GM19099 (cell line): ENCODE measurements around the gene TMX2.

Experiments
- POLR2A ChIP-seq: IDR thresholded peaks from 3 replicates; pipeline ENCODE4 v1.6.1; 2011; ENCODE audit warnings: low read depth; ENCODE audit not compliant: insufficient read length; ENCODE audit errors: extremely low read depth

The TMX2 gene

DNA sequence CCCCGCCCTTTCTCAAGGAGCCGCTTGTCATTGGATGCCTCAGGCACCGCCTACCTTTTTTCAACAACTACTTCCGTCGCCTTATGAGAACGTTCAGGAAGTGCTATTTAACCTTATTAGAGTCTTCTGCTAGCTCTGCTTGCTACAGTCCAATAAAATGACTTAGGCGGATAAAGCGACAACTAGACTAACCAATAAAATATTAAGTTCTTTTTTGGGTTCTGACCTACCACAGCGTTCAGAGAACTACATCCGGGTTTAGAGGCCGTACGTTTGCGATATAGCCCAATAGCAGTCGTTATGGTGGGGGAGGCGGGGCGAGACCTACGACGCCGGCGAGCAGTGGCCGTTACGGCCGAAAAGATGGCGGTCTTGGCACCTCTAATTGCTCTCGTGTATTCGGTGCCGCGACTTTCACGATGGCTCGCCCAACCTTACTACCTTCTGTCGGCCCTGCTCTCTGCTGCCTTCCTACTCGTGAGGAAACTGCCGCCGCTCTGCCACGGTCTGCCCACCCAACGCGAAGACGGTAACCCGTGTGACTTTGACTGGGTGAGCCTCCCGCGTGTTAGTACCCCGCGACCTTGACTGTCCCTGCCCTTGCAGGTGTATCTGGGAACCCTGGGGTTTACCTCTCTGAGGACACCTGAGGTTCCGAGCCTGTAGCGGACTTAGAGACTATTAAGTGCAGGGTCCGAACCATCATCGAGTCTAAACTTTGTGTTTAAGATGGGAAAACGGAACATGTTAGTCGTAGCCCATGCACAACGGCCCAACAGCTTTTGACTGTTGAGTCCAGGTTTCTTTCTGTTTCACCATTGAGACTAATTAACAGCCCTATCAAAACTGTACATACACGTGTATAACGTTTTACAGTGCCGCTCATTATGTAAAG is at the start of gene TMX2:
TSS of gene TMX2 (plus strand) at position 338 of the 895 bp plus-strand sequence. CDS start at position 364, 26 bp downstream.
- TF ChIP-seq POLR2A = peak; percentile 75

DNA sequence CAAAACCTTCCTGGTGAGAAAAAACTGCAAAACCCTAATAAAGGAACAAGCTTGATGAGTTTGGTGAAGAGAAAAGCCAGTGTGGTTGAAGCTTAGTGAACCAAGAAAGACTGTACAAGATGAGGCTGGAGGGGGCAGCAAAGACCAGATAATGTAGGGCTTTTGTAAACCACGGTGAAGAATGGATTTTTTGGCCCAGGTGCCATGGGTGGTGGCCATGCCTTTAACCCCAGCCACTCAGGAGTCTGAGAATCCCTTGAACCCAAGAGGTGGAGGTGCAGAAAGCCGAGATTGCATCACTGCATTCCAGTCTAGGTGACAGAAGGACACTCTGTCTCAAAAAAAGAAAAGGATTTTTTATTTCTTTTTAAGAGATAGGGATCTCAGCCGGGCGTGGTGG is 49.5 kb upstream of the TMX2 start:
- no peak for TF ChIP-seq POLR2A

- TF ChIP-seq POLR2A = no peak
Measured at GRCh38 chr11:57663975-57664374, 48.4 kb upstream of the TMX2 start.

- peak; percentile 67 for TF ChIP-seq POLR2A
Measured at GRCh38 chr11:57667117-57667735, 45.2 kb upstream of the TMX2 start.

DNA sequence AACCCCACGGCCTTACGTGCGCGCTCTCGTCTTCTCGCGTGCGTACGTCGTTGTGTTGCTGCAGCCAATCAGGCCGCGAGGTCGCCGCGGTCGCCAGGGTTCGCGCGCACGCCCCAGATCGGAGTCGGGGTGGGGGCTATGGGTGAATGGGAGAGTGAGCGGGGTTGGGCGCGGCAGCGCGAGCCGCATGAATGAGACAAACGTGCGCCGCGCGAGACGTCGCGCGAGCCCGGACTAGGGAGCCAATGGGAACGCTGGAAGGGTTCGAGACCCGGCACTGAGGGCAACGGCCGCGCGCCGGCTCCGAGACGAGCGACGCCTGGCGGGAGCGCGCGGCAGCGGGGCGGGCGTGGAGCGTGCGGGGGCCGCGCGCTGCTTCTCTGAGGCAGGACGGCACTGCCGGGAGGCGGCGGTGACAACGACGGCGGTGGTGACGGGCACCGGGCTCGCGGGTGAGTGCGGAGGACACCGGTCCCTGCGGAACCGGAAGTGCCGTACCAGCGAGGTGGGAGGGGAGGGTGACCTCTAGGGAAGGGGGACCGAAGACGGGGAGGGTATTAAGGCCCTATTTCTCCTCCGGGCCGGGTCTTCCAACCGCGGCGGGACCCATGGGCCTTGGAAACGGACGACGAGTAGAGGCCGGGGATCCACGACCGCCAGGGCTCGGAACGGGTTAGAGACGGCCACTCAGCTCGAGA is 44.5 kb upstream of the TMX2 start, which contains the start of gene ZDHHC5:
TSS of gene ZDHHC5 (plus strand) at position 379 of the 698 bp plus-strand sequence. CDS start 4,977 bp downstream, outside the sequence.
- TF ChIP-seq POLR2A = peak; percentile 93

DNA sequence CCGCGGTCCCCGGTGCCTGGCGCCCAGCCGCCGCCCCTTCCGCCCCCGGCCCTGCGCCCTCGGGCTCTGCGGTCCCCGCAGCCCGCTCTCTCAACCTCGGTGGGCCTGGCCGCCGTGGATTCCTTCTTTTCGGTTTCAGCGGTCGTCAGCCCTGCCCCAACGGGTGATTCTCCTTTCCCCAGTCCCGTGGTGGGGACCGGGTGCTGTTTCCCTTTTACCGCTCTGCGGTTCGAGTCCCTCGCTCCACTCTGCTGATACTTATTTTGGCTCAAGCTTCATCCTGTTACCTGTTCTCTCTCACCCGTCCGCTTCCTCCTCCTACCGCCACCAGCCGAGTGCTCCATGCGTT is 44.0 kb upstream of the TMX2 start:
- no peak for TF ChIP-seq POLR2A

DNA sequence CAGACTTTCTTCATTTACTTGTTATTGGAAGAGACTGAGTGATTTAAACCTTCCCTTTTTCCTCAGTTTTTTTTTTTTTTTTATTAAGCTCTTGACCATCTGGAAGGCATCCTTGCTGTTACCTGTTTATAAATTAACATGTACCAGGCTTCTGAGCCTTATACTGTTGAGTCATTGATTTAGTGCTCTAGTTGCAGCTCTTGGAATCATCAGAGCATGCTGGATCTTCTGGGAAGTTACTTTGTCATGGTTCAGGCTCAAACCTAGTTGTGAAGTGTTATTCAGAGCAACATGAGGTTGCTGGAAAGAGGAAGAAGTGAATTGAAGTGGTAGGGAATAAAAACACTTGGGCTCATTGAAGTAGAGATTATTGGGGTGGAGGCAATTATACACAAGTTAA is 38.1 kb upstream of the TMX2 start:
- no peak for TF ChIP-seq POLR2A

GRCh38 chr11:57675176-57675941 is 37.0 kb upstream of the TMX2 start:
- no peak for TF ChIP-seq POLR2A

DNA sequence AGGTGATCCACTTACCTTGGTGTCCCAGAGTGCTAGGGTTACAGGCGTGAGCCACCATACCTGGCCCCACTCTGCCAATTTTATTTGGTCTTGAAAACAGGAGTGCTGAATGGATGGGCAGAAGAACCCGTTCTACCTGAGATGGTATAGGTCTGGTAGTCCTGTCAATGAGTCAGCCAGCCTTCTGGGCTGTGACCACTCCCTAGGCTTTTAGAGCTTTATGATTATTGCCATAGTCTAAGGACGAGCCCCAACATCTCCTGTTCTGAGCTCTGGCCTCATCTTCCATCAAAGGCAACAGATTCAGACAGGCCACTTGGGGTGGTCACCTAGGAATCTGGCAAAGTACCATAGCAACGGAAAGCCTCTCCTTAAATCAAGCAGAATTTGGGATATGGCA is 33.0 kb upstream of the TMX2 start:
- no peak for TF ChIP-seq POLR2A

DNA sequence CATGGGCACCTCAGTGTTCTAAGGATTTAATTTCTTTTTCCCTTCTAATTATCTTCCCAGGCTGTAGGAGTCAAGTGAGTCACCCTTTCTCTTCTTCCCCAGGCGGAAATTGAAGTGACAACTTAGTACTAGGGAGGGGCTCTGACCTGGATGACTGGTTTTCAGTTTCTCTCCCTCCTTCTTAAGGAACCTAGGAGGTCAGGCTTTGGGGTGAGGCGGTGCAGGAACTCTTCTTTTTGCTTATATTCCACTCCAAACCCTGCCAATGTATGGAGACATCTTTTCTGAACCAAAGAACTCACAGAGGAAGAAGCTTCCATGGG is 31.9 kb upstream of the TMX2 start:
- no peak for TF ChIP-seq POLR2A

DNA sequence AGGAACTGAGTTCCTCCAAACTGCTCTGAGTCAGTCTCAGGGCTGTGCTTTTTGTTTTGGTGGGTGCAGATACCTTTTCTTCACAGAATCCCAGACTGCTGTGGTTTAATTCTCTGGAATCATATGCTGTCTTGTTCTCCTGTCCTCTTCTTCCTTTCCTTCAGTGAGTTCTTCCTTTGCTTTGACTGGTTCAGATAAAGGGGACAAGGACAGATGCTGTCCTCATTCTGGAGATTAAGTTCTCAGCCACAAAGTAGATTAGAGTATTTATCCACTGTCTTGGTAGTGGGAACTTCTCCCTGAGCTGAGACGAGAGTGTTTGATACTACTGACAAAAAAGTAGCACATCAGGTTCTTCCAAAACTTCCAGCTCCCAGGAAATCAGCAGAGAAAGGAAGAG is 31.2 kb upstream of the TMX2 start:
- no peak for TF ChIP-seq POLR2A

- TF ChIP-seq POLR2A = no peak
Measured at GRCh38 chr11:57698843-57699365, 13.5 kb upstream of the TMX2 start.

- TF ChIP-seq POLR2A = no peak
Measured at GRCh38 chr11:57699813-57700212, 12.6 kb upstream of the TMX2 start.

DNA sequence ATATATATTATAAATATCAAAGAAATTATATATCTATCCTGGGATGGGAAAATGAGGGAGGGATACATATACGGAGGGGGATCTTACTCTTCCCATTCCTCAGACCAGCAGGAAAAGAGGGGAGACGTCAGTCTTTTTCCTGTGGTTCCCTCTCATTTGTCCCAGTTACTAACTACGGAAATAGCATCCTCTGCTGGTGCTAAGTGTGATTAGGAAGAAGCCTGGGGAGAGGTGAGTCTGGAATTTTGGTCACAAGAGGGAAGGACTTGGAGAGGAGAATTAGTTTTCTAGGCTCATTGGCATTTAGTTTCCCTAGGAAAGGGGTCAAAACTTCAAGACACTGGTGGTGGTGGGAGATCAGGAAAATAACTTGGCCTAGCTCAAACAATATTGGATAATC is 12.0 kb upstream of the TMX2 start:
- TF ChIP-seq POLR2A = no peak

DNA sequence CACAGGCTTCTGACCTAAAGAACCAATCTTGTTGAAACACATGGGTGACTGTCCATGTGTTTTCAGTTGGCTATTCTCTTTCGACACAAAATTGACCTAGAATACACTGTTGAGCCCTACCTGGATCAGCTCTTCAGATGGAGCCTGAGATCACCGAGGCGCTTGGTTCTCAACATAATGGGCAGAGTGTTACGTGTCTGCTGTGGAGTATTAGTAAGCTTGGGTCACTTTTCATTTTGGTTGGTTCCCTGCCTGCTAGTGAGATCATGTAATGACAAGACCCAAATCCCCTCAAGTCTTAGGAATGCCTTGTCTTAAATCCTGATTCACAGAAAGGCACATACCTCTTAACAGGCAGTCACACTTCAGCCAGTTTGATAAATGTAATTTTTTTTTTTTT is 9.1 kb upstream of the TMX2 start:
- no peak for TF ChIP-seq POLR2A
